Measurements from ENCODE around the gene SLC2A8.

DNA sequence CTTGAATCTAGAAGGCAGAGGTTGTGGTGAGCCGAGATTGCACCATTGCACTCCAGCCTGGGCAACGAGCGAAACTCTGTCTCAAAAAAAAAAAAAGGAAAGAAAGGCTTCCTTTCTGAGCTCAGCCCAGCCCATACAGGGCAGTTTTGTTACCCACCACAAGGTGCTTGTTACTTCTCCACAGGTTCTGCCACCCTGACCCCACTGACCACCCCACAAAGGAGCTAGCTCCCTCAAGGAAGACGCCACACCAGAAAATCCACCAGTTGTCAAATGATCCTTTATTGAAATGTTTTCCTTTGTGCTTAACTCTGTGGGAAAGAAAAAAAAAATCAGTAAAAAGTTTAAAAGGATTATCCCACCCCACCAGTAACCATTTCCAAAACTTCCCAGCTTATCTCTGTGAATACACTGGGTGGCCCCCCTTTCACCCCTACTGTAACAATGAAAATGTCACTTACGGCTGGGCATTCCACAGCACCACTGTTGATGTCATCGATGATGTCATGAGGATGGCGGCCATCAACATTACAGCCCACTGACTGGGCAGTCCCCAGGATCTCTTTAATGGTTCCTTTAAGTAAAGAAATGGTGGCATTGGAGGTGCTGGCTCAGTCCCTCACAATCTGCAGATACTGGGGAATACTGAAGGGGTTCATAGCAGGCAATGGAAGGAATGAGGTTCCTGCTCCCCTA is 50.6 kb downstream of the SLC2A8 start:
- TF ChIP-seq, protein P1, sequence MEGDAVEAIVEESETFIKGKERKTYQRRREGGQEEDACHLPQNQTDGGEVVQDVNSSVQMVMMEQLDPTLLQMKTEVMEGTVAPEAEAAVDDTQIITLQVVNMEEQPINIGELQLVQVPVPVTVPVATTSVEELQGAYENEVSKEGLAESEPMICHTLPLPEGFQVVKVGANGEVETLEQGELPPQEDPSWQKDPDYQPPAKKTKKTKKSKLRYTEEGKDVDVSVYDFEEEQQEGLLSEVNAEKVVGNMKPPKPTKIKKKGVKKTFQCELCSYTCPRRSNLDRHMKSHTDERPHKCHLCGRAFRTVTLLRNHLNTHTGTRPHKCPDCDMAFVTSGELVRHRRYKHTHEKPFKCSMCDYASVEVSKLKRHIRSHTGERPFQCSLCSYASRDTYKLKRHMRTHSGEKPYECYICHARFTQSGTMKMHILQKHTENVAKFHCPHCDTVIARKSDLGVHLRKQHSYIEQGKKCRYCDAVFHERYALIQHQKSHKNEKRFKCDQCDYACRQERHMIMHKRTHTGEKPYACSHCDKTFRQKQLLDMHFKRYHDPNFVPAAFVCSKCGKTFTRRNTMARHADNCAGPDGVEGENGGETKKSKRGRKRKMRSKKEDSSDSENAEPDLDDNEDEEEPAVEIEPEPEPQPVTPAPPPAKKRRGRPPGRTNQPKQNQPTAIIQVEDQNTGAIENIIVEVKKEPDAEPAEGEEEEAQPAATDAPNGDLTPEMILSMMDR (IDR thresholded peaks at IDR 0.05), result no peak
- TF ChIP-seq POLR2A (IDR thresholded peaks at IDR 0.05), result no peak

Measured in Peyer's patch (tissue), 4 donors.